SHP77 treated with DMSO at 0.1 percent for 48 hours (cell line): Measurements from ENCODE around the gene RHOXF1.
"Not testable (repeated sequence)": the region's sequence is repeated elsewhere in the genome, so short reads cannot be mapped to it uniquely, and the experiment has no call there.

ENCODE experiments used
- DNase-seq: peaks from one replicate; lab custom pipeline; 2025; lab: John Stamatoyannopoulos, UW

The RHOXF1 gene

DNA sequence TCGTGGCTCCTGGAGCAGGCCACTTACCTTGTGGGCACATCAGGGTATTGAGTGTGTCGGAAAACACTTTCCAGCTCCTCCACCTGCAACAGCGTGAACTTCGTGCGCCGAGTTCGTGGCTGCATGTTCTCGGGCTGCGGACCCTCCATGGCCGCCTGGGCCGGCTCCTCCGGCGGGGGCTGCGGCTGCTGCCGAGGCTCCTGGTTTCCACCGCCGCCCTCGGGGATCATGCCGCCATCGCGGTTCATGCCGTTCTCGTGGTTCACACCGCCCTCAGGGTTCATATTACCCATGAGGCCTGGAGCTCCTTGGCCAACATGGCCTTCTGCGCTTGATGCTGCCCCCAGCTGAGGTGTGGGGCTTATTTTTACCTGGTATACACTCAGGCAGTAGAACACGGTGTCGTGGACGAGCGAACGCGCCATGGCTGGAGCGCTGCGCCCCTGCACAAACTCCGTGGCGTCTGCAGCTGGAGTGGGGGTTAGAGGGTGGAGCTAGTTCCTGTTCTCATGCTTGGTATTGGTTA is at the start of gene RHOXF1:
RHOXF1 (minus strand) TSS at position 476 of the 526 bp plus-strand sequence; CDS start at position 425, 51 bp downstream.
- no peak for DNase-seq

DNA sequence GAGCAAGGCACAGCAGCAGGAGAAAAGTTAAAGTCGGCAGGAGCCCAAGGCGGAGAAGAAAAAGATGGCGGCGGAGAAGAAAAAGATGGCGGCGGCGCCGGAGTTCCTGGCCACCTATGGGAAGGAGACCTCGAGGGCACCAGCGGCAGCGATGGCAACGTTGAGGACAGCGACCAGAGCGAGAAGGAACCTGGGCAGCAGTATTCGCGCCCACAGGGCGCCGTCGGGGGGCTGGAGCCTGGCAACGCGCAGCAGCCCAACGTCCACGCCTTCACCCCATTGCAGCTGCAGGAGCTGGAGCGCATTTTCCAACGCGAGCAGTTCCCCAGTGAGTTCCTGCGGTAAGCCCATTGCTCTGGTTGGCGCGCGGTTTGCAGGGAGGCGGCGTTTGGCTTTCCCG is 43.4 kb upstream of the RHOXF1 start:
- not testable (repeated sequence) for DNase-seq

GRCh38 chrX:120158313-120158712 is 42.6 kb upstream of the RHOXF1 start, which contains the start of gene RHOXF2:
RHOXF2 (plus strand) TSS chrX:120158613; CDS start chrX:120158751, 138 bp downstream.
- DNase-seq = not testable (repeated sequence)

GRCh38 chrX:120150109-120150744 is 34.5 kb upstream of the RHOXF1 start:
- not testable (repeated sequence) for DNase-seq

DNA sequence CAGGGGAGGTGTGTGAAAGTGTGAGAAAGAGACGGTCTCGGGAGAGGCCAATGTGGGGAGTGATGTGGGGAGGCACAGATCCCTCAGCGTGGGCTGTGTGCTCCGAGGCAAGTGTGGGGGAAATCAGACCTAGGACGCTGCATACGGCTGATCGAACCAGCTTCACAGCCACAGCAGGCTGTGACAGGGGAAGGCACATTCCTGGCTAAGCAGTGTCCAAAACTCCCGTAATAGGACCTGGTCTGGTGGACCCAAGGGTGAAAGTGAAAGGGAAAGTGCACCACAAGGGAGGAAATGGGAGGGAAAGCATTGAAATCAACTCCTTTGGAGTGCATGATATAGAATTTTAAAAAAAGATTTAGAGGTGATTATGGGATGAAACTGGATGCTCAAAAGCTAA is 31.8 kb upstream of the RHOXF1 start:
- no peak for DNase-seq

- not testable (repeated sequence) for DNase-seq
Observed at GRCh38 chrX:120146323-120146722, 30.6 kb upstream of the RHOXF1 start.

DNA sequence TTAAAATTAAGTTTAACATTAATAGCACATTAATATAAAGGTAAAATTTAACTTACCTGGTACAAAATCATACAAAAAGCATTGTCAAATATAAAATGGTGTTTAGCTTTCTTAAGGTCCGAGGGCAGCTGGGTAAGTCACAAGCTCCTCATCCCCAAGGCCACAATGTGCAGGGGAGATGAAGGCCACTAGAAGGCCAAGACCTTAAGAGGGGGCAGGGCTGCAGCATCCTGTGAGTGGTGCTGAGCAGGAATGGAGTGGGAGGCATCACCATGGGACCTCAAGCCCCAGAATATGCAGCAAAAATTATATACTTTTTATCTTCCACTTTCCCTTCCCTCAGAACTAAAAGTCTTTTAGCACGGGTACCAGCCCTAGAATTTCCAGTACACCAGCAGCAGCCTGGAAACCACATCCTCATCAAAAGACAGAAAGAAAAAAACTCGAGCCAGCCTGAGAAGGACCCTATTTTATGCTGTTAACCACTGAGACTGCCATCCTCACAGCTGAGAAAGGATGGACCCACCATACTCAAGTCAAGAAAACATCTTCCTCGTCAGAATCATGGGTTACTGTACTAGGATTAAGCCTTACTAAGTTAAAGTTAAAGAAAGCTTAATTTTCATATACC is 29.7 kb upstream of the RHOXF1 start:
- no peak for DNase-seq

DNA sequence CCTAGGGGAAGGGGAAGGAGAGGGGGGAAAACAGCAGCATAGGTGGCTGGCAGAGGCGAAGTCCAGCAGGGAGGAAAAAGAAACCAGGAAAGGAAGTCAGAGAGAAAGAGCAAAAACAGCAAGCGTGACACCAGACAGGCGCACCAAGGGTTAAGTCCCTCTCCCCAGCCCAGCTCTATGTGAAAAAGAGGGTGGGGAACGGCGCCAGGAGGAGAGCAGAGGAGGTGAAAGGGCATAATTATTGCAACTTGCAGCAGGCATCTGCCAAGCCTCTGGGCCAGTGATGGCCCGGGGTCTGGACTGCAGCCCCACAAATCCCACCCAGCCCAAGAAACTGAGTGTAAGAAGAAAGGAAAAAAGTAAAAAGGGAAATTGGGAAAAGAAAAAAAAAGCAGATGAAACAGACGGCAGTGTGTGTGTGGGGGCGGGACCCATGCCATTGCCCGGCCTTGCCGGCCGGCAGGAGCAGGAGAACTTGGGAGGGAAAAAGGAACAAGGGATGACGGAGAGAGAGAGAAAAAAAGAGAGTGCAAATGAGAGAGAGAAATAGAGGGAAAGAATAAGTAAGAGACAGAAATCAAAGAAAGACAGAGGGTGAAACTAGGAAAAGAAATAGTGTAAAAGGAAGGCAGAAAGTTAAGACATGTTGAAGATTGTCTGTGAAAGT is 28.6 kb upstream of the RHOXF1 start:
- no peak for DNase-seq

DNA sequence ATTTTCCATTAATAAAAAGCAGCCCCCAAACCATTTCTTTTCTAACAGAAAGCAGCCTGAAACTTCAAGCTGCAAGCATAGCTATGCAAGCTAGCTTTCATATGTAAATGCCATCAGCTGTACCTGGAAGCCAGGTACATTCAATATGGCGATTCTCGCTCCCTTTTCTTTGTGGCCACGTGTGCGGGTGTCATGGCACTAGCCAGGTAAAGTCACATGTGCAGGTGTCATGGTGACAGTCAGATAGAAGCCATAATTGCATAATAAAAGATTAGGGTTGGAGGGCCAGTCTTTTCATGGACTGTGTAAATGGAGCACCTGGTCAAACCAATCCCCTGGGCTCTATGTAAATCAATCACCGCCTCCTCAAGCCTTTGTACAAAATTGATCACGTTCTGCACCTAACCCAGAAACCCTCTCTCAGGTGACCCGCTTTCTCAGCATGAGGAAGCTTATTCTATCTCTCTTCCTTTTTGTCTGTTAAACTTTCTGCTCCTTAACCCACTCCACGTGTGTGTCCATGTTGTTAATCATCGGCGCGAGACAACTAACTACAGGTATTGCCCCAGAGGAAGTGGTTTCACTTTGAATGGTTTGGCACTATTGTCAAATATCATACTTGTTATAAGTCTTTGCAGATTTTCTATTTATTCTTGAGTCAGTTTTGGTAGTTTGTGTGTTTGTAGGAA is 24.7 kb upstream of the RHOXF1 start:
- no peak for DNase-seq

DNA sequence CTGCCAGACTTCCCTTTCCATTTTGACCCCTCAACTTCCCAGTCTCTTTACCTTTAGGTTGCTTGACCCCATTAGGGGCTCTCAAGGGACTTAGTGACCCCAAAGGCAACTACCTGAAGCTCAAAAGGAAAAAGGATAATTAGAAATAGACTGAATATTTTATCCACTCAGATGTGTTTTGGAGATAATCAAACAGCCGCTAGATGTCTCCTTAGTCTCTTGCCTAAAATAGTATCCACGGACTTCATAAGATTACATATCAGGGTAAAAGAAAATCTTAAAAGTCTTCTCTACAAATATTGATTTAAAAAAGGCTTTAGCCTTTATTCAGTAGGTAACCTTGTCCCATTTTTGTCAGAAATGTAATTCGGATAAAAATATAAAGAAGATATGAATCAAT is 21.7 kb upstream of the RHOXF1 start:
- no peak for DNase-seq

DNA sequence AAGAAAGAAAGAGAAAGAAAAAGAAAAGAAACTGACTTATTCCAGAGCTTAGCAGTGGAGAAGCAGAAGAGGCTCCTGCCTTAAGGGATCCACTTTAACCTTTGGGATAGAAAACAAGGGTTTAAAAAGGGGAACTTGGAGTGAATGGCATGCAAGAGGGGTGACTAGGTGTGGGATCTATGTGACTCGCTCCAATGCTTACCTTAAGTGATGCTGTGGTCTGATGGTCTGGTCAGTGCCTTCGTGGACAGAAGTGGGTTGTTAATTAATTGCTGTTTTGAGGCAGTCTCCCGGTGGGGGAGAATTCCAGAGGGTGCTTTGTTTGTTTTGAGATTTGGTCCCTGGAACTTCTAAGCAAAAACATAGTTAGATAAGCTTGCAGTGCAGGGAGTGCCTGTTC is 21.1 kb upstream of the RHOXF1 start:
- no peak for DNase-seq

DNA sequence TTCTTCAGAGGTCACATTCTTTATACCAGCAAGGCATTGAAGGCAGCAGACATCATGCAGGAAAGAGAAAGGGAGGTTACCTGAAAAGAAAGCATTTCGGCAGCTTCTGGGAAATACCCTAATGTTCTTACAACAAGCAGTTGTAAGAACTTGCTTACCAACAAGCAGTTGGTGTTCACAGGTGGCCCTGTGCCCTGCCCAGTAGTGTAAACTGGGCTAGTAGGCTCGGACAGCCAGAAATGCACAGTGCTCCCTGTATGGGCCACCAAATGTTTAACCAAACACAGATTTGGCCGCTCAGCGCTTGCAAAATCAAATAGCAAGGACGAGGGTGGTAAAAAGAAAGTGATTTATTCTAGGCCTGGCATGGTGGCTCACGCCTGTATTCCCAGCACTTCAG is 20.4 kb upstream of the RHOXF1 start:
- DNase-seq = no peak

GRCh38 chrX:120128306-120128846 is 12.7 kb upstream of the RHOXF1 start:
- DNase-seq = not testable (repeated sequence)

DNA sequence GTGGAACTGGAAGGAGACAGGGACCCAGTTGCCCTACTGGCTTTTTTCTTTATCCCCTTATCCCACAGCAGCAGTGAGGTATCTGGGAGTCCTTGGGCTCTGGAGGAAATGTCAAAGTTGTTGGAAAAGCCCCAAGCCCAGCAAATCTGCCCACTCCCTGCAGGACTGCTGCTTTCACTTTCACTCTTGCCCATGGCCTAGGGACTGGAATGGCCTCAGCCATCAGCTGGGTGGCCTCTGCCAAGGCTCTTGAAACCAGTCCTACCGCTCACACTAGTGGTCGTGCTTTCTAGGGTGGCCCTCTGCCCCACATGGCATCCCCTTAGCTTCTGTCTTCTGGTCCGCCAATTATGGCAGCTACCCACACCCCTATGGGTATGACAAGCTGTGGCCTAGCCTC is 9.7 kb upstream of the RHOXF1 start:
- no peak for DNase-seq

DNA sequence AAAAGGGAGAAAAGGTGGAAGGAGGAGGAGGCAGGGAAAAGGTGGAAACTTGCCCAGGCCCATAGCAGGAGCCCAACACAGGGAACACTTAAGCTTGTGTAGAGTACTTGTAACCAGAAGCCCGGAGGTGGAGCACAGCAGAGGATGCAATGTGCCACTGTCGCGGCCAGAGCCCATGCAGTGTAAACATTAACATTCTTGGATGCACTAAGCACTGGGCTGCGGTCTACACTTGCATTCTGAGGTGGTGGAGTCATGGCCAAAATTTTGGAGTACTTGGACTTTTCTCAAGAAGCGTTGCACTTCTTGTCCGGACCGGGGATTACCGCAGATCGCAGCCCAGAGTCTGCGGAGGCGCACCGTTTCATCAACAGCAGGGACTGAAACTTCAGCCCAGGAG is 4.5 kb upstream of the RHOXF1 start:
- DNase-seq = no peak

DNA sequence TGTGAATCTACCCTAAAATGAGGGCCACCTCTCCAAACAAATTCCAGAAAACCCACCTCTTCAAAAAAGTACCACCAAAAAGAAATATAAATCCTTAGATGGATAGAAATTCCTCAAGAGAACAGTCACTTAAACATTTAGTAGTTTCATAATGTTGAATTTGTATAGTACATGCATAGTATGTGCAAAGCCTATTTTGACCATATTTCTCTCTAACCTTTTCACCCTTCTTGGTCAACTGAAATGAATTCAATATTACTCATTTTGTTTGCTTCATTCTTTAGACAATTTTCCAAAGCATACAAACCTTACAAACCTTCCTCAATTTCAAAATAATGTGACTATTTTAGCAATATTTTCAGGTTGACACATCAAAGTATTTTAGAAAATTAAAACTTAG is 4.1 kb downstream of the RHOXF1 start:
- no peak for DNase-seq

- no peak for DNase-seq
Observed at GRCh38 chrX:120109378-120109777, 6.3 kb downstream of the RHOXF1 start.

DNA sequence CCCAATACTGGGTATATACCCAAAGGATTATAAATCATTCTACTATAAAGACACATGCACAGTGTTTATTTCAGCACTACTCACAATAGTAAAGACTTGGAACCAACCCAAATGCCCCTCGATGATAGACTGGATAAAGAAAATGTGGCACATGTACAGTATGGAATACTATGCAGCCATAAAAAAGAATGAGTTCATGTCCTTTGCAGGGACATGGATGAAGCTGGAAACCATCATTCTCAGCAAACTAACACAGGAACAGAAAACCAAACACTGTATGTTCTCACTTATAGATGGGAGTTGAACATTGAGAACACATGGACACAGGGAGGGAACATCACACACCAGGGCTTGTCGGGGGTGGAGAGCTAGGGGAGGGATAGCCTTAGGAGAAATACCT is 11.0 kb downstream of the RHOXF1 start:
- not testable (repeated sequence) for DNase-seq

- DNase-seq = not testable (repeated sequence)
Observed at GRCh38 chrX:120101057-120101456, 14.7 kb downstream of the RHOXF1 start.

GRCh38 chrX:120090208-120090607 is 25.5 kb downstream of the RHOXF1 start:
- DNase-seq = no peak

DNA sequence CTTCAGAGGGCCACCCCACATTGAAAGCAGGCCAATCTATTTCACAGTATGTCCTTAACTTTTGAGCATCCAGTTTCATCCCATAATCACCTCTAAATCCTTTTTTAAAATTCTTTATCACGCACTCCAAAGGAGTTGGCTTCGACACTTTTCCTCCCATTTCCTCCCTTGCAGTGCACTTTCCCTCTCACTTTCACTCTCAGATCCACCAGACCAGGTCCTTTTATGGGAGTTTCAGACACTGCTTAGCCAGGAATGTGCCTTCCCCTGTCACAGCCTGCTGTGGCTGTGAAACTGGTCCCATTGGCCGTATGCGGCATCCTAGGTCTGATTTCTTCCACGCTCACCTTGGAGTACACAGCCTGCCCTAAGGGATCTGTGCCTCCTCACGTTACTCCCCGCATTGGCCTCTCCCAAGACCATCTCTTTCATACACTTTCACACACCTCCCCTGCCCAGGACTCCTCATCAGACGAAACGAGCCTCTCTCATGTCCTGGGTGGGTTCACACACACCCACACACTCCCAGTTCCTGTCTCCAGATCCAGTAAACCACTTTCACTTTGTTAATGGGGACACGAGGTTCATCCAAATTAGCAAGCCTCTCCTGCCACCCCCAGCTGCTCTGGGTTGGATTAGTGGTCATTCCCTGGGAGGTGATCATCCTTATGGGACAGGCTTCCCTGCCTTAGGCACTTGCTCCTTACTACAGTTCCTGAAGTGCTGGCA is 28.3 kb downstream of the RHOXF1 start:
- DNase-seq = no peak
